ENCODE results near the gene COLGALT1.
"Not testable (repeated sequence)": the region's sequence is repeated elsewhere in the genome, so short reads cannot be mapped to it uniquely, and the experiment has no call there.

Gene COLGALT1

GRCh38 chr19:17534767-17535166 lies 20.7 kb upstream of the COLGALT1 start:
- DNase-seq, result no peak

GRCh38 chr19:17536955-17537354 lies 18.5 kb upstream of the COLGALT1 start:
- DNase-seq, result no peak

GRCh38 chr19:17538684-17539237 lies 16.7 kb upstream of the COLGALT1 start:
- no peak for DNase-seq

GRCh38 chr19:17539238-17540117 lies 16.0 kb upstream of the COLGALT1 start:
- peak; percentile 100 for DNase-seq

GRCh38 chr19:17540174-17540573 lies 15.3 kb upstream of the COLGALT1 start:
- DNase-seq, result no peak

- DNase-seq, result no peak
Observed at GRCh38 chr19:17541184-17541759, 14.2 kb upstream of the COLGALT1 start.

GRCh38 chr19:17542042-17542441 lies 13.4 kb upstream of the COLGALT1 start:
- DNase-seq, result no peak

- DNase-seq, result no peak
Observed at GRCh38 chr19:17542793-17543582, 12.5 kb upstream of the COLGALT1 start.

GRCh38 chr19:17543986-17544385 lies 11.5 kb upstream of the COLGALT1 start:
- DNase-seq, result no peak

GRCh38 chr19:17544418-17544817 lies 11.0 kb upstream of the COLGALT1 start:
- no peak for DNase-seq

GRCh38 chr19:17548145-17548544 lies 7.3 kb upstream of the COLGALT1 start:
- no peak for DNase-seq

GRCh38 chr19:17549085-17549740 lies 6.2 kb upstream of the COLGALT1 start:
- no peak for DNase-seq

GRCh38 chr19:17550076-17550667 lies 5.3 kb upstream of the COLGALT1 start:
- no peak for DNase-seq

- DNase-seq, result not testable (repeated sequence)
Observed at GRCh38 chr19:17552735-17553134, 2.7 kb upstream of the COLGALT1 start.

GRCh38 chr19:17553256-17553655 lies 2.2 kb upstream of the COLGALT1 start:
- no peak for DNase-seq

- no peak for DNase-seq
Observed at GRCh38 chr19:17554968-17555479, 425 bp upstream of the COLGALT1 start.

- DNase-seq, result peak; percentile 57
Observed at GRCh38 chr19:17555929-17556813, 722 bp downstream of the COLGALT1 start.

GRCh38 chr19:17556995-17557394 lies 1.5 kb downstream of the COLGALT1 start:
- no peak for DNase-seq

- no peak for DNase-seq
Observed at GRCh38 chr19:17557466-17557865, 2.0 kb downstream of the COLGALT1 start.

- no peak for DNase-seq
Observed at GRCh38 chr19:17560205-17560595, 4.8 kb downstream of the COLGALT1 start.

GRCh38 chr19:17562097-17562496 lies 6.6 kb downstream of the COLGALT1 start:
- DNase-seq, result no peak
